ENCODE data around the gene CSPG4. TPM values are rescaled to one million over a fixed set of nuclear protein-coding genes. Genes with fewer than 3 reads are reported as not detected.
A peak's percentile ranks its signal among the peaks of the same experiment; 100 is the strongest.

Gene CSPG4
- total RNA-seq, 6 experiments from 2014 or later: 81.2 to 111 (median 95.7) TPM

GRCh38 chr15:75648156-75649000 is 64.3 kb downstream of the CSPG4 start:
- peaks cover 2% of the 10 kb centered on the region; the same call in 1 of the 2 replicates for H3K27me3 Mint-ChIP-seq (ENCODE audit: insufficient read depth)
- H3K4me1 Mint-ChIP-seq (ENCODE audit: low read depth): peaks cover 79% of the 10 kb centered on the region
- peak; percentile 10 for TF ChIP-seq CTCF (IDR thresholded peaks at IDR 0.05)
- H3K27ac Mint-ChIP-seq: peak overlapping the region; percentile 96
- peaks cover 27% of the 10 kb centered on the region for H3K36me3 Mint-ChIP-seq (ENCODE audit: low read depth)
- H3K9me3 Mint-ChIP-seq: no peaks in the 10 kb centered on the region
- peak overlapping the region; percentile 97 for H3K4me3 Mint-ChIP-seq
- DNase-seq: peak; percentile 29

GRCh38 chr15:75647370-75648155 is 65.1 kb downstream of the CSPG4 start, which contains the start of gene SNX33:
Gene SNX33 (plus strand): TSS chr15:75647912. CDS start chr15:75649103, 1,191 bp downstream.
- peaks cover 2% of the 10 kb centered on the region; the same call in 1 of the 2 replicates for H3K27me3 Mint-ChIP-seq (ENCODE audit: insufficient read depth)
- peaks cover 78% of the 10 kb centered on the region for H3K4me1 Mint-ChIP-seq (ENCODE audit: low read depth)
- H3K36me3 Mint-ChIP-seq (ENCODE audit: low read depth): peaks cover 27% of the 10 kb centered on the region
- peak within 1 kb of the TSS; percentile 96 for H3K27ac Mint-ChIP-seq
- no peaks in the 10 kb centered on the region for H3K9me3 Mint-ChIP-seq
- peak; percentile 82 for TF ChIP-seq CTCF (IDR thresholded peaks at IDR 0.05)
- H3K4me3 Mint-ChIP-seq: peak within 1 kb of the TSS; percentile 97
- DNase-seq: peak; percentile 73

- DNase-seq: no peak
- peaks cover 27% of the 10 kb centered on the region for H3K36me3 Mint-ChIP-seq (ENCODE audit: low read depth)
- peaks cover 2% of the 10 kb centered on the region; the same call in 1 of the 2 replicates for H3K27me3 Mint-ChIP-seq (ENCODE audit: insufficient read depth)
- TF ChIP-seq CTCF (IDR thresholded peaks at IDR 0.05): no peak
- peak overlapping the region; percentile 90 for H3K4me3 Mint-ChIP-seq
- peaks cover 77% of the 10 kb centered on the region for H3K4me1 Mint-ChIP-seq (ENCODE audit: low read depth)
- no peaks in the 10 kb centered on the region for H3K9me3 Mint-ChIP-seq
- peak overlapping the region; percentile 92 for H3K27ac Mint-ChIP-seq
These were observed 65.7 kb downstream of the CSPG4 start for GRCh38 chr15:75646944-75647364.

- Mint-ChIP-seq H3K4me1 (ENCODE audit: low read depth) (peaks cover 72% of the 10 kb centered on the region), H3K36me3 (ENCODE audit: low read depth) (peaks cover 26% of the 10 kb centered on the region), H3K9me3 (no peaks in the 10 kb centered on the region), H3K4me3 (peak overlapping the region; percentile 90), H3K27ac (peak overlapping the region; percentile 92), H3K27me3 (ENCODE audit: insufficient read depth) (peaks cover 2% of the 10 kb centered on the region; the same call in 1 of the 2 replicates)
- no peak for DNase-seq
- no peak for TF ChIP-seq CTCF (IDR thresholded peaks at IDR 0.05)
These were observed 66.3 kb downstream of the CSPG4 start for GRCh38 chr15:75646112-75646943.

GRCh38 chr15:75644376-75644775 is 68.3 kb downstream of the CSPG4 start:
- H3K36me3 Mint-ChIP-seq (ENCODE audit: low read depth): peaks cover 6% of the 10 kb centered on the region
- no peaks in the 10 kb centered on the region for H3K9me3 Mint-ChIP-seq
- no peak for DNase-seq
- H3K4me3 Mint-ChIP-seq: peak overlapping the region; percentile 58
- H3K27ac Mint-ChIP-seq: peak overlapping the region; percentile 79
- peak; percentile 10; the same call in 1 of the 2 replicates for TF ChIP-seq CTCF (IDR thresholded peaks at IDR 0.05)
- H3K27me3 Mint-ChIP-seq (ENCODE audit: insufficient read depth): peaks cover 2% of the 10 kb centered on the region; the same call in 1 of the 2 replicates
- H3K4me1 Mint-ChIP-seq (ENCODE audit: low read depth): peaks cover 60% of the 10 kb centered on the region
